Raji (cell line): ENCODE results near the gene PLCB1.

ENCODE experiments used
- POLR2A ChIP-seq: IDR thresholded peaks from 2 replicates; pipeline ENCODE4 v1.6.1; 2011; ENCODE audit warnings: low read depth, low read length, control low read depth; ENCODE audit not compliant: insufficient read depth

Gene PLCB1

DNA sequence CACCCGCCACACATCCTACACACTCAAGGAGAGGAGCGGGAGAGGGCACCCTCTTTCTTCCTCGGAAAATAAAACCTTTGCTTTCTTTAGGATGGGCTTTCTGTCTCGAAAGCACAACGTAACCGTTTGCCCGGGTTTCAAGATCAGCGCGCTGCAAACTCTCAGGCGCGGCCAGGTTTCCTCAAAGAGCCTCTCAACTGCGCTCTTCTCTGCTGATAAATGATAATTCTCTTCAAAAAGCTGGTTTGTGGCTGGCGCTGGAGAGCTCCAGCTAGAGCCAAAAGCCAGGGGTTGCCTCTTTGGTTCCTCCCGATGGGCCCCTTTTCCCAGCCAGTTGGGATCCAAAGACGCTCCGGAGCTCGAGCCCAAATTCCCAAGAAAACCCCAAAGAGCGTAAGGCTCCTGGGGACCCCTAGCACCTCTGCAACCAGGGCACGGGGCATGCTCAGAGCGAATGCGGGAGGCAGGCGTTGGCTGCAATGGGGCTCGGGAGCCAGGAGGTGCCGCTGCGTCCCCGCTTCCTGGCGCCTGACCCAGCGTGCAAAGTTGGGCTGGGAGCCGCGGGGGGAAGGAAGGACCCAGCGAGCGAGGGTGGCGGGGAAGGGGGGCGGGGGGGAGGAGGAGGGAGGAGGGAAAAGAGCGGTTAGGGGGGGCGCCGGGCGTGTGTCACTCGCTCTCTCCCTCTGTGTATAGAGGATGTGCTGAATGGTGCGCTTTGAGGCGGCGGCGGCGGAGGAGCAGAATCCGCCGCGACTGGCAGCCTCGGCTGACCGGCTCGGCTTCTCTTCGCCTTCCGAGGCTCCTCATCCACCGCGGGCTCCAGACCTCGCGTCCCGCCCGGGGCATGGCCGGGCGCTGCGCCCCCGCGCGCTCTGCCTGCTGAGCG, at the start of gene PLCB1:
PLCB1 (plus strand) TSS at position 669 of the 886 bp plus-strand sequence. CDS start 386 bp downstream, outside the sequence.
- no peak for TF ChIP-seq POLR2A

DNA sequence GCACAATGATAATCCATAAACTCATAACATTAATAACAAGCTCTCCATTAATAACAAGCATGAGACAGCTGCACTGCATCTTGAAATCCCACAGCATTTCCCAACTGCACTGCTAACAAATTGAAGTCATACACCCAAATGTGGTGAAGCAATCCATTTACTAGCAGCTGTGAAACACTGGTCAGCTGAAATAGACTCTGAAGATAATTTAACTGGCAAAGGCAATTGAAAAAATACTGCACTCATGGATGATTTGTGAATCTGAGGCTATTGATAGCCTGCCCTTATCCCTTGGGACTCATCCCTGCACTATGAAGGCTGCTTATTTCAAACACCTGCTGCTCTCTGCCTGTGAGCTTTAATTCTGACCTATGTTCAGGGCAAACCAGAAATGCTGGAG, 49.1 kb upstream of the PLCB1 start:
- no peak for TF ChIP-seq POLR2A

DNA sequence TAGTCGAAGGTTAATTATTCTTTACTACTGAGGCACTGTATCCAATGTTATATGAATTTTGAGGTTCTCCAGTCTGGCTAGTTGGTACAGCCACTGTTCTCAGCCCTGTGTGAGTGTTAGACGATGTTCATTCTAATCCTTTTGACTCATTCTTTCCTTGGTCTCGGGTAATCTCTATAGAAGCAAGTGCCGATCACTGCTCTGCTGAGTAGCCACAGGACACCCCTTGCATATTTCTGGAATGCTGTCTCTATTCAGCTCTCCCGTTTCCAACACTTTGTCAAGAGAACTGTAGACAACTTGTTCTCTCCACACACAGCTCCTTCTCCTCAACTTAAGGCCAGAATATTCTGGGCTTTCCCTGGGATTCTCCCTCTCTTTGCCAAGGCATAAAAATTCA, 42.4 kb upstream of the PLCB1 start:
- no peak for TF ChIP-seq POLR2A

GRCh38 chr20:8094415-8094818, 37.6 kb upstream of the PLCB1 start:
- no peak for TF ChIP-seq POLR2A

DNA sequence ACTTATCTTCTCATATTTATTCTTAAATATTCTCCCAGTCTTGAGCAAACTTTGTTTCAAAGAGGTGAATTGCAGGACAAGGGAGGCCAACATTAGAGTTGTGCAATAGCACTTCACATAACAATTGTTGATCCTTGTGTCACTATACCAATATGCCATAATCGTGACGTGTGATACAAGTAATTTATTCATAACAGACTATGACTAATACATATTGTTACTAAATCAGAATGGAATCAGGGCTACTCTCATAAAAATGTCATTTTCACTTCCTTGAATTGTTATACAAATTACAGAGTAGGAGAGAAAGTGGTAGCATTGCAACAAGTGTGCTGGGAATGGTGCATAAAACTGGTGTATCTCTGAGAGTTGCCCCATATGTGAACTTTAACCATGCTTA, 37.2 kb upstream of the PLCB1 start:
- no peak for TF ChIP-seq POLR2A

DNA sequence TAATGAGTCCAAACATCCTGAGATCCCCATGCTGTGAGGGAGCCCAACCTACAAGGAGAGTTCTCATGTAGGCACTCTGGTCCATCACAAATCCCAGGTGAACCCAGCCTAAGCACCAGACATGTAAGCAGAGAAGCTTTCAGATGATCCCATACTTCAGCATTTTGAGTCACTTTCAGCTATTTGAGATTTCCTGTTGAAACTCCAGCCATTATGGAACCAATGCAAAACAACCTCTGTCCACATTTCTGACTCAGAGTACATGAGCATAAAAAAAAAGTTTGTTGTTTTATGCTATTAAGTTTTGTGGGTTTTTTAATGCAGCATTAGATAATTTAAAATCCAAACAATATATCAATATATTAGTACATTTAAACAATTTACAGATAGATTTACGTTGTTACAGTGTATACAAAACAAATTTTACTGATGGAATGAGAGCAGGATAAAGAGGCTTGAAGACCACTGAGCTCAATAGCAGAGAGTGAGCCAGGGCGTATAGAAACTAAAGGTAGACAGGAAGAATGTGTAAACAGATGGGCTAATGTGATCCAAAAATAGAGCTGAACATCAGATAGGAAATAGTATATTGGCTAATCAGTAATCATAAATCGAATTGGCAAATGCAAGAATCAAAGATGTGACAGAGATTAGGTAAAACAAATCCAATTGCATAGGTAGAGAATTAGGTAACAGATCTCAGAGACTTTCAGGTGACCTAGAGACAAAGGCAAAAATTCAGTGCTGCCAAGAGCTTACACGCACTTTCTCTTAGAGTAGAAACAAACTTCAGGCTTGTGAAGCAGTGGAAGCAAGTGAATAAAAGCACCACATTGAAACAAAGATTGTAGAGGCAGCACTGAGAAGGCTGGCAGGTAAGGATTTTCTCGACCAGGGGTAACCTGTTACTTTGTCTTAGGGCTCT, 36.2 kb upstream of the PLCB1 start:
- TF ChIP-seq POLR2A, result no peak

GRCh38 chr20:8097307-8097706, 34.8 kb upstream of the PLCB1 start:
- TF ChIP-seq POLR2A, result no peak

- TF ChIP-seq POLR2A, result no peak
Measured at GRCh38 chr20:8104252-8104651, 27.8 kb upstream of the PLCB1 start.

DNA sequence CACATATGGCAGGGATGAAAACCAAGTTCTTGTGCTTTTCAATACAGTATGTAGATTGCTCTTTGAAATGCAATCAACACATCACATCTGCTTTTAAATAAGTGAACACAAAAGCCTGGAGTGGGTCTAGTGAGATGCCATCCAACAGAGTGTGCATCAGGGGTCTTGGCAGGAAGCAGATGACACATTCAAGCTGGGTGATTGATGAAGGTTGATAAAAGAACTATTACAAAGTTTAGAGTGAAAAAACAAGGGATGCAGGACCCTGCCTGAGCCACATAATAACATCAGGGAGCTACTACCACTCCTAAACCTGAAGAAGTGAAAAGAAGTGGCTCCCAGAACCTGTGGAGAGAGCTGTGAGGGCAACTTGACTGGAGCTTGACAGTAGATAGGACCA, 16.6 kb upstream of the PLCB1 start:
- TF ChIP-seq POLR2A, result no peak

DNA sequence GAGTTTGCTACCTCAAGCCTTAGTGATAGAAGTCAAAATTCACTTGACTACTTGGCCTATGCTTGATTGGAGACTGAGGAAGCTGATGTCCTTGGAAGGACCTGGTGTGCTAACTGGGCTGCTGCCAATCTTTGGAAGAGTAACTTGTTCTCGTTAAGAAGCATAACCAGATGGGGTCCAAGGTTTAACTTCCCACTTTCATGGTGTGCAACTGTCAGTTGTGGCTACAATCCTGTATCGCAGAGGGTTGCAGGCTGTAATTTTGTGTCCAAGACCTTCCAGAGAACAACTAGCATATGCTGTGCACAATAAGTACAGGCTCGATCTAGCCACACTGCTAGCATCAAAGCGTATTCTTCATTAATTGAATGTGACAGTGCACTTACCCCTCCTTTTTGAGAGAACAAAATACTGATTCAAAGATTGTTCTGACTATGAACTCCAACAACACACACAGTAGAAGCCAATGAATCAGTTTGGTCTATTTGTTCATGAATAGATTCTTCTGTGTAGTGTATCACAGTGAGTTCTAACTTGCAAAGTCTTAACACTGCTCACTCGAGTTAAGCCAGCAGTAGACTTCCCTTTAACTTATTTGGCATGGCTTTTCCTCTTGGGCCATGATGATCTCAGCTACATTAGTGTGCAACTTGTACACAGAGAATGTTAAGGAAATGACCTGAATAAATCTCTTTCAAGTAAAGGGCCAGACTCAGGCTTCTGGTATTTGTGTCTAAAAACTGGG, 15.8 kb upstream of the PLCB1 start:
- no peak for TF ChIP-seq POLR2A

DNA sequence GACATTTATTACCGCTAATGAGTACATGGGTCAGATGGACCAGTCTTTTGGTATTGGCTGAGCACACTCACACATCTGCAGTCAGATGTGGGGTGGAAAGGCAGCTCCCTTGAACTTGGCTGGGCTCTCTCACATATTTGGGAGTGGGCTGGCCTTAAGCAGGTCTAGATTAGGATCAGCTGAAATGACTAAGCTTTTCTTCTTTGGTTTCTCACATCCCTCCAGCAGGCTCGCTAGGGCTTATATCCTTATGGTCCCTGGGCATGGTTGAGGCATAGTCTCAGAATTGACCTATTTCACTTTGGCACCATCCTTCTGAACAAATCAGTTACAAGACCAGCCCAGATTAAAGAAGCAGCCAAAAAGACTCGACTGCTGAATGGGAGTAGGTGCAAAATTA, 14.4 kb upstream of the PLCB1 start:
- TF ChIP-seq POLR2A, result no peak

GRCh38 chr20:8118039-8118438, 14.0 kb upstream of the PLCB1 start:
- no peak for TF ChIP-seq POLR2A

DNA sequence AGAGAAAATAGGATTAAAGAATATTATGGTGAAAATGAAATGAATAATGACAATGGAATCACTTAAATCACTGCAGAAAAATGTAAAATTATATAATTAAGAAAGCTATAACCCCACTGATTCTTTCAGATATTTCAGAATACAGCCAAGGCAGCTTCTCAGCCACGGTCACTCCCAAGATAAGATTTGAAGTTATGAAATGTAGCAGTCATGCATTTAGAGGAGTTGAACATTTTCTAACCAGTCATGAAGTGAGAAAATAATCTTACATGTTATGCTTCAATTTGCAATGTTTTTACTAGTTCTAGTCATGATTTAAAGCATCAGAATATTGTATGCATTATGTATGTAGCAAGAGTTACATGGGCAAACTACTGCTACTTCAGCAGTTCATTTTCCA, 13.3 kb upstream of the PLCB1 start:
- TF ChIP-seq POLR2A, result no peak

GRCh38 chr20:8121666-8122065, 10.4 kb upstream of the PLCB1 start:
- TF ChIP-seq POLR2A, result no peak

DNA sequence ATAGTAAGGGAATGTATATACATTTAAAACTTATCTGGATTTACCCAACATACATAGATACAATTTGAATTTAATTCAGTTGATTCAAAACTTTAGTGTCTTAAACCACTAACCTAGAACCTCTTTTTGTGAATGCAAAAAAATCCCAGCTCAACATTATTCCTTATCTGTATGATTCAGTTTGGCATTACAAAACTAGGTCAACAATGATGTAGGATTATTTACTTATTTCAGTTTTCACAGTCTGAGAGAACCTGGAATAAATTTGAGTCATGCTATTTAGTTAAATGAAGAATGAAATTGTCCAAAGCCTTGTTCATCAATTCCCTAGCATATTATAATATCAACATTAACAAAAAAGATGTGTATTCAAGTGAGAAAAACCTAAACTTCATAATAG, 7.4 kb upstream of the PLCB1 start:
- no peak for TF ChIP-seq POLR2A
